ENCODE measurements around the gene DEFB131B. TPM values are rescaled to one million over a fixed set of nuclear protein-coding genes. Genes with fewer than 3 reads are reported as not detected.
"Not testable (repeated sequence)": the region's sequence is repeated elsewhere in the genome, so short reads cannot be mapped to it uniquely, and the experiment has no call there.

DEFB131B gene
- total and polyA plus RNA-seq, 9 of the 15 experiments (the other 6 are each of a cell fraction or from before 2014, with no cell fraction given), result not detected

DNA sequence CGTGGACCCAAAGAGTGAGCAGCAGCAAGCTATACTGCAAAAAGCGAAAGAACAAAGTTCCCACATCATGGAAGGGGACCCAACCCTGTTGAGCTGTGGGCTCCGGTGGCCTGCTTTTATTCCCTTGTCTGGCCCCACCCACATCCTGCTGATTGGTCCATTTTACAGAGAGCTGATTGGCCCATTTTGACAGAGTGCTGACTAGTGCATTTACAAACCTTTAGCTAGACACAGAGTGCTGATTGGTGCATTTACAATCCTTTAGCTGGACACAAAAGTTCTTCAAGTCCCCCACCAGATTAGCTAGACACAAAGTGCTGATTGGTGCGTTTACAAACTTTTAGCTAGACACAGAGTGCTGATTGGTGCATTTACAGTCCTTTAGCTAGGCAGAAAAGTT is 34.9 kb upstream of the DEFB131B start:
- H3K4me2 ChIP-seq (ENCODE audit: insufficient read depth, low read length); H3K79me2 ChIP-seq (ENCODE audit: control insufficient read depth, insufficient read depth, low read length); in situ Hi-C loops (cut with MboI); H3K4me3 ChIP-seq; POLR2A ChIA-PET; DNase-seq (ENCODE audit: extremely low read depth in 1 of 4, low spot score in 3 of 4); BruUV-seq (replicated peaks); H3K9me3 ChIP-seq (replicated peaks; ENCODE audit: control insufficient read depth, insufficient read depth, low read depth, low read length); H3K27me3 ChIP-seq (ENCODE audit: control insufficient read depth in 2 of 2, insufficient read depth in 2 of 2, low read length in 2 of 2); CTCF ChIA-PET (ENCODE audit: low intra/inter-chr PET ratio); H3K9me1 ChIP-seq (ENCODE audit: control insufficient read depth, insufficient read depth, low read length); H3K4me1 ChIP-seq (replicated peaks in 1 of 2; ENCODE audit: control insufficient read depth in 2 of 2, insufficient read depth in 2 of 2, low read length in 2 of 2); H3K27ac ChIP-seq (ENCODE audit: extremely low read depth, low read depth, low read length); H3K36me3 ChIP-seq (ENCODE audit: control insufficient read depth, insufficient read depth, low read length); H2AFZ ChIP-seq (ENCODE audit: low read depth, low read length); FAIRE-seq; intact Hi-C loops (cut with micrococcal nuclease); H4K20me1 ChIP-seq (replicated peaks; ENCODE audit: control insufficient read depth, insufficient read depth, low read length); H3K9ac ChIP-seq (ENCODE audit: insufficient read depth in 1 of 2, low read depth in 2 of 2, low read length in 2 of 2): not testable (repeated sequence)
- ATAC-seq, result peak; percentile 43; the same call in 1 of the 3 replicates
- TF ChIP-seq C11orf30 (IDR thresholded peaks at IDR 0.05; ENCODE audit: low read depth) (peak; percentile 68), MAFG (tag; conservative IDR thresholded peaks at IDR 0.05) (peak; percentile 67), ZNF316 (IDR thresholded peaks at IDR 0.05) (peak; percentile 90), NFYB (IDR thresholded peaks at IDR 0.05; ENCODE audit: extremely low read depth, insufficient read length) (peak; percentile 64)
- WGBS (ENCODE audit: insufficient coverage, low coverage, missing lambda C conversion rate), result 61% methylated on average over 4 of the region's 4 CpGs

DNA sequence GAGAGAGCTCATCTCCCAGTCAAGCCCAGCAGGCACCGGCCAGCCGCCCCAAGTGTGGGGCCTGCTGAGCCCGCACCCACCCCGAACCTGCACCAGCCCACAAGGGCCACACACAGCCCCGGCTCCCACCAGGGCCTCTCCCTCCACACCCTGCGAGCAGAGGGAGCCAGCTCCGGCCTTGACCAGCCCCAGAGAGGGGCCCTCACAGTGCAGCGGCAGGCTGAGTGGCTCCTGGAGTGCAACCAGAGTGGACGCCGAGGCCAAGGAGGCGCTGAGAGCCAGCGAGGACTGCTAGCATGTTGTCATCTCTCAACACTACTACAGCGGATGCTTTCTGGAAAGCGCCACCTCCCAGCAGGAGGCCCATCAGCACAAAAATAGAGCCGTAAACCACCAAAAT is 34.4 kb upstream of the DEFB131B start:
- no peaks in the 10 kb centered on the region; a peak in 1 of 5 replicates for H3K4me1 ChIP-seq (replicated peaks in 1 of 2; ENCODE audit: control insufficient read depth in 2 of 2, insufficient read depth in 2 of 2, low read length in 2 of 2)
- ChIA-PET POLR2A (no interaction called here), CTCF (ENCODE audit: low intra/inter-chr PET ratio) (no interaction called here)
- BruUV-seq (replicated peaks), result no TSS peak
- H3K4me2 ChIP-seq (ENCODE audit: insufficient read depth, low read length), result no peak overlapping the region
- no peak overlapping the region for H3K4me3 ChIP-seq
- WGBS (ENCODE audit: insufficient coverage, low coverage, missing lambda C conversion rate), result 67% methylated on average over 15 of the region's 15 CpGs
- H3K36me3 ChIP-seq (ENCODE audit: control insufficient read depth, insufficient read depth, low read length), result no peaks in the 10 kb centered on the region
- no peaks in the 10 kb centered on the region for H3K9me1 ChIP-seq (ENCODE audit: control insufficient read depth, insufficient read depth, low read length)
- H3K27me3 ChIP-seq (ENCODE audit: control insufficient read depth in 2 of 2, insufficient read depth in 2 of 2, low read length in 2 of 2), result no peaks in the 10 kb centered on the region
- intact Hi-C loops (cut with micrococcal nuclease), result no loop called here
- no peak overlapping the region for H2AFZ ChIP-seq (ENCODE audit: low read depth, low read length)
- in situ Hi-C loops (cut with MboI), result no loop called here
- ATAC-seq, result peak; percentile 36; the same call in 2 of the 3 replicates
- TF ChIP-seq MTA1 (IDR thresholded peaks at IDR 0.05; ENCODE audit: borderline replicate concordance) (no peak), ZNF77 (CRISPR knock-in tag; IDR thresholded peaks at IDR 0.05) (no peak)
- TF ChIP-seq, protein P1, sequence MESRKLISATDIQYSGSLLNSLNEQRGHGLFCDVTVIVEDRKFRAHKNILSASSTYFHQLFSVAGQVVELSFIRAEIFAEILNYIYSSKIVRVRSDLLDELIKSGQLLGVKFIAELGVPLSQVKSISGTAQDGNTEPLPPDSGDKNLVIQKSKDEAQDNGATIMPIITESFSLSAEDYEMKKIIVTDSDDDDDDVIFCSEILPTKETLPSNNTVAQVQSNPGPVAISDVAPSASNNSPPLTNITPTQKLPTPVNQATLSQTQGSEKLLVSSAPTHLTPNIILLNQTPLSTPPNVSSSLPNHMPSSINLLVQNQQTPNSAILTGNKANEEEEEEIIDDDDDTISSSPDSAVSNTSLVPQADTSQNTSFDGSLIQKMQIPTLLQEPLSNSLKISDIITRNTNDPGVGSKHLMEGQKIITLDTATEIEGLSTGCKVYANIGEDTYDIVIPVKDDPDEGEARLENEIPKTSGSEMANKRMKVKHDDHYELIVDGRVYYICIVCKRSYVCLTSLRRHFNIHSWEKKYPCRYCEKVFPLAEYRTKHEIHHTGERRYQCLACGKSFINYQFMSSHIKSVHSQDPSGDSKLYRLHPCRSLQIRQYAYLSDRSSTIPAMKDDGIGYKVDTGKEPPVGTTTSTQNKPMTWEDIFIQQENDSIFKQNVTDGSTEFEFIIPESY (CRISPR knock-in tag; IDR thresholded peaks at IDR 0.05), result peak; percentile 73
- no peaks in the 10 kb centered on the region for H4K20me1 ChIP-seq (replicated peaks; ENCODE audit: control insufficient read depth, insufficient read depth, low read length)
- no peak for FAIRE-seq
- H3K9ac ChIP-seq (ENCODE audit: insufficient read depth in 1 of 2, low read depth in 2 of 2, low read length in 2 of 2), result no peak overlapping the region
- no peak for DNase-seq (ENCODE audit: extremely low read depth in 1 of 4, low spot score in 3 of 4)
- no peak overlapping the region for H3K27ac ChIP-seq (ENCODE audit: extremely low read depth, low read depth, low read length)
- no peaks in the 10 kb centered on the region for H3K9me3 ChIP-seq (replicated peaks; ENCODE audit: control insufficient read depth, insufficient read depth, low read depth, low read length)
- no peaks in the 10 kb centered on the region for H3K79me2 ChIP-seq (ENCODE audit: control insufficient read depth, insufficient read depth, low read length)

Data from K562 (cell line).